ENCODE results near the gene PEA15.

DNA sequence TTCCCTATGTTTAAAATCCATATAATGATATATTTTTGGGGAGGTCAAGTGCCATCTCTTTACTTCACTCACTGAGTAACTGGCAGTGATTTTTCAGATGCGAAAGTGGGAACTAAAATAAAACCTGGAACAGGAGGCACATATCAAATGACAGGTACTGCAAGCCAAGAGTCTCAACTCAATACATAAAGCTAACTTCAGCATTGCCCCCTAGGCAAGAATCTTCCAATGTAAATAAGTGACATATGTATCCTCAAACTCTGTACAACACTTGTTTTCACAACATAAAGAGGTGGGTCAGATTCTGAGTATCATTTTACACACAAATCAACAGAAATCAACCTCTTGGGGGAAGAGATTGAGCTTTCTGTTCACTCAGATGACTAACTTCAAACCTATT lies 39.0 kb downstream of the PEA15 start:
- TF ChIP-seq, protein P1, sequence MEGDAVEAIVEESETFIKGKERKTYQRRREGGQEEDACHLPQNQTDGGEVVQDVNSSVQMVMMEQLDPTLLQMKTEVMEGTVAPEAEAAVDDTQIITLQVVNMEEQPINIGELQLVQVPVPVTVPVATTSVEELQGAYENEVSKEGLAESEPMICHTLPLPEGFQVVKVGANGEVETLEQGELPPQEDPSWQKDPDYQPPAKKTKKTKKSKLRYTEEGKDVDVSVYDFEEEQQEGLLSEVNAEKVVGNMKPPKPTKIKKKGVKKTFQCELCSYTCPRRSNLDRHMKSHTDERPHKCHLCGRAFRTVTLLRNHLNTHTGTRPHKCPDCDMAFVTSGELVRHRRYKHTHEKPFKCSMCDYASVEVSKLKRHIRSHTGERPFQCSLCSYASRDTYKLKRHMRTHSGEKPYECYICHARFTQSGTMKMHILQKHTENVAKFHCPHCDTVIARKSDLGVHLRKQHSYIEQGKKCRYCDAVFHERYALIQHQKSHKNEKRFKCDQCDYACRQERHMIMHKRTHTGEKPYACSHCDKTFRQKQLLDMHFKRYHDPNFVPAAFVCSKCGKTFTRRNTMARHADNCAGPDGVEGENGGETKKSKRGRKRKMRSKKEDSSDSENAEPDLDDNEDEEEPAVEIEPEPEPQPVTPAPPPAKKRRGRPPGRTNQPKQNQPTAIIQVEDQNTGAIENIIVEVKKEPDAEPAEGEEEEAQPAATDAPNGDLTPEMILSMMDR (IDR thresholded peaks at IDR 0.05), result no peak
- TF ChIP-seq ZFX (IDR thresholded peaks at IDR 0.05; ENCODE audit: borderline replicate concordance), result no peak
